NCI-H1417 treated with DMSO at 0.1 percent for 48 hours (cell line): ENCODE measurements around the gene CEP89.
"Not testable (repeated sequence)": the region's sequence is repeated elsewhere in the genome, so short reads cannot be mapped to it uniquely, and the experiment has no call there.

ENCODE experiments used
- DNase-seq: peaks from one replicate; lab custom pipeline; 2025; lab: John Stamatoyannopoulos, UW

Gene CEP89

DNA sequence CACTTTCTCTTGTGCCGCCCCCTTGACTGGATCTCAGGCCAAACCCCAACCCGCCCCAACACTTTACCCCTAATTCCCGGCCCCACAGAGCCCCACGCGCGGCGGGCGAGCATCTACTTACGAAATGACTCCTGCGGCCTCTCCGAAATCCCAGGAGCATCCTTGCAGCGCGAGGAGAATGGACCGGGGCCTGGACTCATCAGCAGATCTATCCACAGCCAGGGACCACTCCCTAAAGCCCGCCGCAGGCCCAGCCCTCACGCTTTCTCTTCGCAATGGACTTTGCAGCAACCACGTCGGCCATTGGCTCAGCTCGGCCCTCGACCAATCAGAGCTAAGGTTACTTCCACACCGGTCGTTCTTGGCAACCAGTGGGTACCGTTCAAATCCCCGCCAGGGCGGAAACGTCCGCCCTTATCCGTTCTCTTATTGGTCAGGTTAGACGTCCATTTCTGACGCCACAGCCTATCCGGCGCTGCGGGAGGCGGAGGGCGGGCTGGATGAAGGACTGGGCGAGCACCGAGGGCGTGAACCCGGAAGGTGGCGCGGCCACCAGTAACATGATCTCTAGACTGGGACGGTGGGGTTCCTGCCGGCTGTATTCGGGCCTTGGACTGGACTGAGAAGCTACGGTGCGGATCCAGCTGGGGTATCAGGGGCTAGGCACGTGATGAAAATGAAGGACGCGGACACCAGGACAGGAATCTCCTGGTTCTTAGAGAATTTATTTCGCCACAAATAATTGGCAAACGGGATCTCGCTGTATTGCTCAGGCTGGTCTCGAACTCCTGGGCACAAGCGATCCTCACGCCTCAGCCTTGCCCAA lies at the start of gene CEP89, which contains the start of gene FAAP24:
CEP89 (minus strand) TSS at position 244 of the 826 bp plus-strand sequence; CDS start at position 160, 84 bp downstream.
FAAP24 (plus strand) TSS at position 528 of the 826 bp plus-strand sequence. CDS start 955 bp downstream, outside the sequence.
- peak; percentile 97 for DNase-seq

- not testable (repeated sequence) for DNase-seq
Observed at GRCh38 chr19:33010891-33011290, 39.1 kb upstream of the CEP89 start.

DNA sequence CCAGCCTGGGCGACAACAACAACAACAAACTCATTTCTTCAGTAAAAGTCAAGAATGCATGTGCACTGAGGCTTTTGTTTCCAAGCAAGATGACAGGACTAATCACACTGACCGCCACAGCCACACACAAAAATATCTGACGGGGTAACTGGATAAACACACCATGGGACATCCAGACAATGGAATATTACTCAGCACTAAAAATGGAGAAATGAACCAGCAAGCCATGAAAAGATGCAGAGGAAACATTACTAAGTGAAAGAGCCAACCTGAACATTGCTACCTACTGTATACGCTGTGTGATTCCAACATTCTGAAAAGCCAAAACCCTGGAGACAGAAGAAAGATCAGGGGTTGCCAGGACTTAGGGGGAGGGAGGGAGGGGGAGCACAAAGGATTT lies 37.0 kb upstream of the CEP89 start:
- no peak for DNase-seq

- peak; percentile 68 for DNase-seq
Observed at GRCh38 chr19:33005440-33005839, 33.7 kb upstream of the CEP89 start.

GRCh38 chr19:33003424-33004024 lies 31.8 kb upstream of the CEP89 start:
- not testable (repeated sequence) for DNase-seq

DNA sequence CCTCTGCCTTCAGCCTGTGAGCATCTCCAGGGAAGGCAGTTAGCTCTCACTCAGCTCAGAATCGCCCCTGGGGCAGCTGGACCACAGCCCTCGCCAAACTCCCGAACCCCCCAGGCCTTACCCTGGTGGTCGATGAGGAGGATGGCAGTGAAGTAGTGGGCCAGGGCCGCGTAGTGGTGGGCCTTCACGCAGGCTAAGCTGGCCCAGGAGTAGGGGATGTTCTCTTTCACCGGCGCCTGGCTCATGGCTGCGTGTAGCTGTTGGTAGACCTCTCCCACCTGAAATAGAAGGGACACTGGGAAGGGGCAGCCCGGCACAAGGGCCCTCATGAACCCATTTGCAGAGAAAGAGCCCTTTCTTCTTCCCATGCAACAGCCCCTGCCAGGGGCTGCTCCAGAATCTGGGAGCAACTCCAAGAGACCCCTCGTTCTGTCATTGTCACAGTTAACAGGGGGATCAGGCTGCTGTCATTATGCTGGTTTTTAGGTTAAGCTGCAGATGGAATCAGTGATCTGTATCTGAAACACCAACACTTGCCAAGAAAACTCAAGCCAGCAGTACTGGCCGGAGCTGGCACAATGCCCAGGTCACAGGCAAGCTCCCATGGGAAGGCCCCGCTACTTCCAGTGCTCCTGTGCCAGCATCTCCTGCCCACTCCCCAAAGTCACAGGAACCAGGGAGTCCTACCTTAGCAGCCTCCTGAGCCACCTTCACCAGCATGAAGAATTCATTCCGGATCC lies 30.5 kb upstream of the CEP89 start:
- DNase-seq = not testable (repeated sequence)

- DNase-seq = no peak
Observed at GRCh38 chr19:33000910-33001309, 29.2 kb upstream of the CEP89 start.

DNA sequence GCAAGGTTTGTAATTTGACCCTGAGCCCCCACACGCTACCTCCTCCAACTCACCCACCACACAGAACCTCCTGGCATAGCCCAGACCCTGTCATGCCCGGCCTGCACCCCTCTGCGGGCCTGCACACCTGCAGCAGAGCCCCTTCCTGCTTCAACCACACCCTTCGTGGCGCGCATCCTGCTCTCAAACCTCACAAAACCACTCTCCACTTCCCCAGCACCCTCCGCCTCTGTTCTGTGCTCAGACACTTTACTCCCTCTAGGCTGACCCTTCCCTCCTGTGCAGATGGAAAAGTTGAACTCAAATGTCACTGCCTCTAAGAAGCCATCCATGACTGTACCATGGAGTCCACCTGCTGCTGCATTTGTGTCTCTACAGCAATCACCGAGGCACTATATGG lies 28.8 kb upstream of the CEP89 start:
- DNase-seq = no peak

- no peak for DNase-seq
Observed at GRCh38 chr19:32998722-32999121, 27.0 kb upstream of the CEP89 start.

DNA sequence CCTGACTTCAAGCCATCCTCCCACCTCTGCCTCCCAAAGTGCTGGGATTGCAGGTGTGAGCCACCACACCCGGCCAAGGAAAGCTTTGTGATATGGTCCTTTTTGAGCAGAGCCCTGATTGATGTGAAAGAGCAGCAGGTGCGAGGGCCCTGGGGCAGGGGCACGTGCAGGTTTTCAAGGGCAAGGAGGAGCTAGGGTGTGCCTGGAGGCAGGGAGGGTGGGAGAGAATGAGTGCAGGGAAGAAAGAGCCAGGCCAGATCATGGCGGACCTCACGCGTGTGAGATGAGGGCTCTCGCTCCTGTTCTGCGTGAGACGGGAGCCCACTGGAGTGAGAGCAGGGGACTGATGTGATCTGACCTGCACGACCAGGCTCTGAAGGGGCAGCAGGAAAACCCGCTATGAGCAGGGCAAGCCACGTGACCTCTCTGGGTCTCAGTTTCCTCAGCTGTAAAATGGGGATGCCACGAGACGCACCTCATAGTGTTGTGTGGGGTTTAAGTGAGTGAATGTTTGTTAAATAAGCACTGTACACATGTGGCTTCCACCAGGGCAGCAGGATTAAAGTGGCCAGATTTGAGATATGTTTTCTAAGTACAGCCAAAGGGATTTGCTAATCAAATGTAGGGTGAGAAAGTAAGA lies 26.1 kb upstream of the CEP89 start:
- DNase-seq = no peak

DNA sequence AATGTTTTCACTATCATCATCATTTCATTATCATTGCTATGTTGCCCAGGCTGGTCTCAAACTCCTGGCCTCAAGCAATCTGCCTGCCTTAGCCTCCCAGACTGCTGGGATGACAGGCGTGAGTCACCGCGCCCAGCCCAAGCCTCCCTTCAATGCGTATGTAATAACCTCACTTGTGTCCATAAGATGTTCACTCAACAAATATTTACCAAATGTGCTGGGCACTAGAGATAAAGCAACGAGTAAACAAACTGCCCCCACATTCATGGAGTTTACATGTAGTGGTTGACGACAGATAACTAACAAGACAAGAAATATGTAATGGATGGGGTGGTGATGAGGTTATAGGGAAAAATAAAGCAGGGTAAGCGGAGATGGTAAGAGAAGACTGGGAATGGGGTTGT lies 25.3 kb upstream of the CEP89 start:
- not testable (repeated sequence) for DNase-seq

- not testable (repeated sequence) for DNase-seq
Observed at GRCh38 chr19:32995966-32996365, 24.2 kb upstream of the CEP89 start.

DNA sequence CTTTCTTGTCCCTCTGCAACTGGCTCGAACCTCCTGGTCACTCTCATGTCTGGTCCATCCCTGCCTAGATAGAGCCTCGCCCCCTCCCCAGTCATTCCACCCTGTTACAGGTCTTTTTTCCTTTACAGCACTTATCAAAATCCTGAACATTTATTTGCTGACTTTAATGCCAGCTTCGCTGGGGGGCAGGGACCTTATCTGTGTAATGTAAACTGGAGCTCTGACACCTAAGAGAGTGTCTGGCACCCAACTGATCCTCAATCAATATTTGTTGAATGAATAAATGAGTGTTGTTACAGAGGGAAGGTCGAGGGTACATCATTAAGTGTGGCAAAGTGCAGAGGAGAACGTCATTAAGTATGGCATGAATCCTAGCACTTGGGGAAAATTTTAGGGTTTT lies 17.0 kb upstream of the CEP89 start:
- DNase-seq = no peak

DNA sequence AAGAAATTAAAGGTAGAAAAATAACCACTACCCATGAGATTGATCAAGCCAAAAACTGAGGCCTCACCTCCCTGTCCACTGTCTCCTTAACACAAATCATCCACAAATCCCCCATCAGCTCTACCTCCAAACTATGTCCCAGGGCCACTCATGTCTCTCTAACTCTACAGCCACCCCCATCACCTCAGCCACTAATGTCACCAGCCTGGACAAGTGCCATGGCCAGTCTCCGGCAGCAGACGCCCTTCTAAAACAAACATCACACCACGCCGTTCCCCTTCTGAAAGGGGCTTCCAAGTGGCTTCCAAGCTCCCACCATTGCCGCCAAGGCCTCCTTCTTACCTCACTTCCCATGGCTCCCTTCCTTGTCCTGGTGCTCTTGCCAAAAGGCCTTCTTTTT lies 16.5 kb upstream of the CEP89 start:
- DNase-seq = not testable (repeated sequence)

DNA sequence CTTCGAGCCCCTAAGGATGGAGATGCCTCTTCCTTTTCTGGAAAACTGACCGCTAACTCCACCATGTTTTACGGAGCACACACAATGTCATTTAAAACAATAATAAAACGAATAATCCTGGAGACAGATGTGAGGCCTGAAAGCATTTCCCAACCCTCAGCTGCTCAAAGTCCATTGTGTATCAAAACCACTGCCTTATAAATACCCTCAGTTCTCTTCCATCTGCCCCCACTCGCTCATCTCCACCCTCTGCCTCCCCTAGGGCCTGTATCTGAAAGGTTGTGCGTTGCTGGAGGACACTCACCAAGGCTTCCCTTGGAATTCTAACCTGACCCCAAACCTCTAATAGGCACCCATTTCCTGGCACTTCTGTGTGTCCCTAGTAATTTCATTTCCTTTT lies 10.7 kb upstream of the CEP89 start:
- DNase-seq = not testable (repeated sequence)

- not testable (repeated sequence) for DNase-seq
Observed at GRCh38 chr19:32979807-32980206, 8.0 kb upstream of the CEP89 start.

DNA sequence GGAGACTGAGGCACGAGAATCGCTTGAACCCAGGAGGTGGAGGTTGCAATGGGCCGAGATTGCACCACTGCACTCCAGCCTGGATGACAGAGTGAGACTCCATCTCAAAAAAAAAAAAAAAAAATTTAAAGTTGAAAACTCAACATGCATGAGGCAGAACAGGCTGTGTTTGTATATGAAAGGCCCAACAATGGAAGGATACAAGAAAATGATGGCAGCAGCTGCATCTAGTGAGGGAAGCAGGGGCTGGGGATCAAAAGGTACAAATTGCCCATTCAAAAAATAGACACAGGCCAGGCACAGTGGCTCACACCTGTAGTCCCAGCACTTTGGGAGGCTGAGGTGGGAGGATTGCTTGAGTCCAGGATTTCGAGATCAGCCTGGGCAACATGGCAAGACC lies 6.1 kb upstream of the CEP89 start:
- not testable (repeated sequence) for DNase-seq

GRCh38 chr19:32977280-32977679 lies 5.5 kb upstream of the CEP89 start:
- no peak for DNase-seq

DNA sequence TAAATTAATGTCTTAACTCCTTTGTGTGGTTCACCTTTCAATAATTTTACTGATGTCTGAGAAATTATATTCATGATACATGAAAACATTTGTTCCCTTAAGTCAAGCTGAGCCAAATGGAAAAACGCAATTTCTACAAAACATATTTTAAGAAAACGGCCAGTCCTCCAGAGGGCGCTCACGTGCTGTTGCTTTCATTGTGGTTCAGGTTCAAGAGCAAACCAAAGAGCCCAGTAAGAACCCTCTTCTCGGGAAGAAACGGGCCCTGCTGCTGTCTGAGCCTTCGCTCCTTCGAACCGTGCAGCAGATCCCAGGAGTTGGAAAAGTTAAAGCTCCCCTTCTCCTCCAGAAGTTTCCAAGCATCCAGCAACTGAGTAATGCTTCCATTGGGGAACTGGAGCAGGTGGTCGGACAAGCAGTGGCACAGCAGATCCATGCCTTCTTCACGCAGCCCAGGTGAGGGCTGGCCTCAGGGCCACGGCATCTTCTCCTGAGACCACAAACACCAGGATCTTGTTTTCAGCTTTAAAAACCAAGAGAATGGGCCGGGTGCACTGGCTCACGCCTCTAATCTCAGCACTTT lies 4.6 kb upstream of the CEP89 start:
- peak; percentile 1 for DNase-seq

DNA sequence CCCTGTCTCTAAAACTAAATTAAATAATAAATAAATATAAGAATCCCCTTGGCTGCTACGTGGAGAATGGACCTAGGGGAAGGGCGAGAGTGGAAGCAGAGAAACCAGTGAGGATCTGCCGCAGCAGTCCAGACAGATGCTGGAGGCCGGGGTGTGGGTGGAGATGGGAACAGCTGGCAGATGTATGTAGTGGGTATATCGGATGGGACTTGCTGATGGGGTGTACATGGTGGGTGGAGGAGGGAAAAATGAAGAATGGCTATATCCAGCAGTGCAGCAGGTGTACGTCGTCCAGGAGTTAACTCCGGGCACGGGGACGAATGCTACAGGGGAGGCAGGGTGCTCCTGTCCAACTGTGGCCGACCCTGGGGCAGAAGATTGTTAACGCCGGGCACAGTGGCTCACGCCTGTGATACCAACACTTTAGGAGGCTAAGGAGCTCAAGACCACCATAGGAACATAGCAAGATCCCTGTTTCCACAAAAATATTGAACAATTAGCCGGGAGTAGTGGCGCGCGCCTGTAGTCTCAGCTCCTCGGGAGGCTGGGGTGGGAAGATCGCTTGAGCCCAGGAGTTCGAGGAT lies 654 bp downstream of the CEP89 start:
- DNase-seq = no peak

DNA sequence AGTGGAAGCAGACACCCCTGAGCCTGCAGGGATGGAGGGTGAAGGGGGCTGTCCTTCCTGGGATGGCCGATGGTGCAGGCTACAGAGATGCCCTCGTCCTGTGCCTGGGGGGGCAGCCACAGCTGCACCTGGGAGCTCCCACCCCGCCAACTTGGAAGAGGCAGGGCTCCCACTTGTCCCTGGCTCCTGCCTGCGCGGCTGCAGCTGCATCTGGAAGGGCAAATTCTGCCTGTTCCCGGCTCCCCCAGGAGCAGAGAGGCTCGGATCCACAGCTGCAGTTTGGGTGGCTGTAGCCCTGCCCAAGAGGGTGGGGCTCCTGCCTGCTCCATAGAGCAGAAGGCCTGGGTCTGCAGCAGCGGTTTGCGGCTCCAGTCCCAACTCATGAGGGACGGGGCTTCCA lies 2.2 kb downstream of the CEP89 start:
- DNase-seq = no peak
